ENCODE results near the gene GPAT3. TPM values are rescaled to one million over a fixed set of nuclear protein-coding genes. Genes with fewer than 3 reads are reported as not detected.
"Not testable (repeated sequence)": the region's sequence is repeated elsewhere in the genome, so short reads cannot be mapped to it uniquely, and the experiment has no call there.

GPAT3 gene
- total and polyA plus RNA-seq, 7 donors, result 4.6 to 23.1 (median 13.0) TPM

DNA sequence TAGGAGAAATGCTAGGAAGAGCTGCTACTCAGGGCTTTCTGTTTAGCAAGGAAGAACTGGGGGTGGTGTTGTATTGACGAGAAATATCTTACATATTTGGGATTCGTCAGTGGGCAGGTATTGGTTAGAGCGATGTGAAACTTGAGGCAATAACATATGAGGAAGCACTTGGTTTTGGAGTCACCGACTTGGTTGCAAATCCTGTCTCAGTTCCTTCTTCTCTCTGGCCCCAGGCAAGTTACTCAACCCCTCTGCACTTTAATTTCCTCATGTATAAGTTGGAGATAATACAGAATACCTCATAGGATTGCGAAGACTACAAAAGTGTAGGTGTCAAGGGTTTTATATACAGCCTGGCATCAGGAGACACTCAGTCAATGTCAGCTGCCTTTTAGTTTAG lies 34.1 kb downstream of the GPAT3 start:
- intact Hi-C loops (cut with DNase I), result no loop called here
- DNase-seq, result no peak
- TF ChIP-seq CTCF (IDR thresholded peaks at IDR 0.05), result no peak
- TF ChIP-seq EP300 (IDR thresholded peaks at IDR 0.05), result no peak
- TF ChIP-seq POLR2AphosphoS5 (IDR thresholded peaks at IDR 0.05), result no peak
- no peak for TF ChIP-seq POLR2A (IDR thresholded peaks at IDR 0.05)
- Histone ChIP-seq H3K36me3 (no peaks in the 10 kb centered on the region), H3K4me3 (no peak overlapping the region), H3K27me3 (no peaks in the 10 kb centered on the region), H3K4me1 (no peaks in the 10 kb centered on the region), H3K9me3 (no peaks in the 10 kb centered on the region), H3K27ac (no peak overlapping the region)
- 67 to 94% methylated on average over 5 of the region's 5 CpGs for WGBS, 2 donors

DNA sequence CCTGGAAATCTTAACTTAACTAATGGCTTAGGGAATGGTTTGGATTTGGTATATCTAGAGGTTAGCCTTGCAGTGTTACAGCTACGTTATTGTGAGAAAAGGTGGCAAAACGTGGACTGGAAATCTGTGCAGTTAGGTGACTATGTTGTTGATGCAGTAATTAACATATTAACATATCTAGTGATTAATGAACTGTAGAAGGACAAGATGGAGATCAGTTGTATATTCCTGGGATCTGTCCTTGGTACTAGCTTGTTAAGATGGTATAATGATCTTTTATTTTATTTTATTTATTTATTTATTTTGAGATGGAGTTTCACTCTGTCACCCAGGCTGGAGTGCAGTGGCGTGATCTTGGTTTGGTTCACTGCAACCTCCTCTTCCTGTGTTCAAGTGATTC lies 36.9 kb downstream of the GPAT3 start:
- 89 to 92% methylated on average over 3 of the region's 3 CpGs for WGBS, 2 donors
- no peak for DNase-seq
- H3K4me1 ChIP-seq, result no peaks in the 10 kb centered on the region
- no peaks in the 10 kb centered on the region for H3K9me3 ChIP-seq
- no peak overlapping the region for H3K27ac ChIP-seq
- intact Hi-C loops (cut with DNase I), result no loop called here
- no peaks in the 10 kb centered on the region for H3K36me3 ChIP-seq
- no peak overlapping the region for H3K4me3 ChIP-seq
- H3K27me3 ChIP-seq, result no peaks in the 10 kb centered on the region
- TF ChIP-seq CTCF (IDR thresholded peaks at IDR 0.05) (no peak), POLR2A (IDR thresholded peaks at IDR 0.05) (no peak), POLR2AphosphoS5 (IDR thresholded peaks at IDR 0.05) (no peak), EP300 (IDR thresholded peaks at IDR 0.05) (no peak)

DNA sequence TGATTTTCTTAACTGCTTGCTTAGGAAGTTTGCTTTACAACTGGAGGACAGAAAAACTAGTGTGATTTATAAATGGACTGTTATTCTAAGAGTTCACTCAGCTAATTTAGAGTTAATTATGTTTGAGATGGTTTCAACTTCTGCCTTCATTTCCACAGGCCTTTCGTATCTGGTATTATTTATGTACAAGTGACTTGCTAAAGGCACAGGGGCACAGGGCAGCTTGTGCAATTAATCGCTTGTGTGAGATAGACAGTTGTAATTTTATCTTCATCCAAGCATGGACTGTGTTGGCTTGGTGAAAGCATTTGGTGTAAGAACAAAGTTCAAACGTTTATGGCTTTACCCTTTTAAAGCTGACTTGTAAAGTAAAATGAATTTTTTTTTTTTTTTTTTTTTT lies 38.3 kb downstream of the GPAT3 start:
- no peaks in the 10 kb centered on the region for H3K36me3 ChIP-seq
- H3K4me1 ChIP-seq, result no peaks in the 10 kb centered on the region
- 15 to 45% methylated on average over 3 of the region's 3 CpGs for WGBS, 2 donors
- intact Hi-C loops (cut with DNase I), result no loop called here
- DNase-seq, result no peak
- no peak for TF ChIP-seq POLR2A (IDR thresholded peaks at IDR 0.05)
- TF ChIP-seq POLR2AphosphoS5 (IDR thresholded peaks at IDR 0.05), result no peak
- TF ChIP-seq EP300 (IDR thresholded peaks at IDR 0.05), result no peak
- TF ChIP-seq CTCF (IDR thresholded peaks at IDR 0.05), result no peak
- H3K9me3 ChIP-seq, result no peaks in the 10 kb centered on the region
- no peak overlapping the region for H3K4me3 ChIP-seq
- no peak overlapping the region for H3K27ac ChIP-seq
- H3K27me3 ChIP-seq, result no peaks in the 10 kb centered on the region

DNA sequence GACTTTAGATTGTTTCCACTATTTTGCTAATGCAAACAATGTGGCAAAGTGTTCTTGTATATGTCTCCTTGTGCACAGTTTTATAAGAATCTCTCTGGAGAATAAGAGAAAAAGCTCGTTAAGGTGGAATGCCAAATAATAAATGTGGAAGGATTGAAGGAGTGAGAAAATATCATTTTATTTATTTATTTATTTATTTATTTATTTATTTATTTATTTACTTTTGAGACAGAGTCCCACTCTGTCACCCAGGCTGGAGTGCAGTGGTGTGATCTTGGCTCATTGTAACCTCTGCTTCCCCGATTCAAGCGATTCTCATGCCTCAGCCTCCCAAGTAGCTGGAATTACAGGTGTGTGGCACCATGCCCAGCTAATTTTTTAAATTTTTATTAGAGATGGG lies 40.3 kb downstream of the GPAT3 start:
- intact Hi-C loops (cut with DNase I); H3K27me3 ChIP-seq; H3K9me3 ChIP-seq; H3K4me1 ChIP-seq; H3K36me3 ChIP-seq; DNase-seq; H3K4me3 ChIP-seq; H3K27ac ChIP-seq: not testable (repeated sequence)
- 96 to 97% methylated on average over 3 of the region's 3 CpGs for WGBS, 2 donors

- Histone ChIP-seq H3K27ac (peak overlapping the region in 2 of 4 donors; percentile 6 to 42), H3K4me1 (peaks cover 0 to 10% (median 10%) of the 10 kb centered on the region in 4 donors), H3K27me3 (no peaks in the 10 kb centered on the region), H3K9me3 (no peaks in the 10 kb centered on the region), H3K36me3 (no peaks in the 10 kb centered on the region), H3K4me3 (no peak overlapping the region)
- intact Hi-C loops (cut with DNase I), result loop anchor here (5.0 kb wide), 1 partner anchor 44 kb away; the partner anchor contains the start of gene GPAT3
- no peak for DNase-seq
- 68 to 76% methylated on average over 10 of the region's 10 CpGs for WGBS, 2 donors
- TF ChIP-seq POLR2A (IDR thresholded peaks at IDR 0.05) (no peak), CTCF (IDR thresholded peaks at IDR 0.05) (no peak), EP300 (IDR thresholded peaks at IDR 0.05) (no peak), POLR2AphosphoS5 (IDR thresholded peaks at IDR 0.05) (no peak)
Observed at GRCh38 chr4:83581411-83582288, 45.7 kb downstream of the GPAT3 start.
